Naive B cell (primary cell): ENCODE measurements around the gene RNF182. TPM values are rescaled to one million over a fixed set of nuclear protein-coding genes. Genes with fewer than 3 reads are reported as not detected.
"Not testable (repeated sequence)": the region's sequence is repeated elsewhere in the genome, so short reads cannot be mapped to it uniquely, and the experiment has no call there.

Experiments used
- ATAC-seq, 2 donors: fragments of 150-1000 bp; cut with Tn5 transposase; 2 replicates each; pipeline ENCODE4 v1.10.0; 2021; ENCODE audit warnings: low read depth in 2 of 2, mild to moderate bottlenecking in 2 of 2, moderate library complexity in 2 of 2
- DNase-seq: peaks from one replicate; pipeline ENCODE4 v3.0.0; 2022
- H3K27ac Mint-ChIP-seq, 6 donors: one replicate each; pipeline ENCODE4 v1.8.0; 2020 to 2022; ENCODE audit warnings: mild to moderate bottlenecking in 6 of 6, mixed read lengths in 6 of 6, moderate library complexity in 5 of 6, inconsistent platforms in 2 of 6
- H3K27me3 Mint-ChIP-seq, 3 donors: one replicate each; pipeline ENCODE4 v1.8.0; 2021 to 2022; ENCODE audit warnings: mixed read lengths in 3 of 3, mild to moderate bottlenecking in 1 of 3
- H3K36me3 Mint-ChIP-seq, 2 donors: one replicate each; pipeline ENCODE4 v1.8.0; 2020 to 2022; ENCODE audit warnings: mixed read lengths in 2 of 2, inconsistent platforms in 1 of 2, mild to moderate bottlenecking in 1 of 2
- H3K4me1 Mint-ChIP-seq, 3 donors: one replicate each; pipeline ENCODE4 v1.8.0; 2020 to 2022; ENCODE audit warnings: mixed read lengths in 3 of 3, inconsistent platforms in 1 of 3, mild to moderate bottlenecking in 1 of 3, moderate library complexity in 1 of 3
- H3K4me3 Mint-ChIP-seq, 8 donors: one replicate each; pipeline ENCODE4 v1.8.0; 2020 to 2022; ENCODE audit warnings: mild to moderate bottlenecking in 8 of 8, mixed read lengths in 8 of 8, moderate library complexity in 8 of 8, inconsistent platforms in 2 of 8
- H3K9me3 Mint-ChIP-seq, 7 donors: one replicate each; pipeline ENCODE4 v1.8.0; 2020 to 2022; ENCODE audit warnings: mixed read lengths in 7 of 7, mild to moderate bottlenecking in 5 of 7, inconsistent platforms in 2 of 7, moderate library complexity in 1 of 7
- polyA plus RNA-seq, 6 donors: library from polyadenylated mRNA; unstranded; fragments of 300-500 nt; fragmentation: Illumina TruSeq; gene quantifications; one replicate each; pipeline ENCODE4 v1.2.3, GENCODE V29; 2021; ENCODE audit warnings: low read depth in 6 of 6

RNF182 gene
- polyA plus RNA-seq, 6 donors from 2014 or later = not detected

GRCh38 chr6:14001329-14002012, 76.7 kb downstream of the RNF182 start:
- H3K36me3 Mint-ChIP-seq = no peaks in the 10 kb centered on the region
- H3K9me3 Mint-ChIP-seq = peaks cover 0 to 3% (median 0%) of the 10 kb centered on the region in 7 donors
- no peak overlapping the region for H3K27ac Mint-ChIP-seq
- peaks cover 14 to 21% (median 17%) of the 10 kb centered on the region in 3 donors for H3K27me3 Mint-ChIP-seq
- ATAC-seq (no peak), DNase-seq (no peak)
- H3K4me1 Mint-ChIP-seq = no peaks in the 10 kb centered on the region
- H3K4me3 Mint-ChIP-seq = no peak overlapping the region

- no peak for ATAC-seq
- H3K9me3 Mint-ChIP-seq = peaks cover 0 to 3% (median 0%) of the 10 kb centered on the region in 7 donors
- peak overlapping the region in 1 of 6 donors; percentile 51 for H3K27ac Mint-ChIP-seq
- peaks cover 13 to 26% (median 26%) of the 10 kb centered on the region in 3 donors for H3K27me3 Mint-ChIP-seq
- no peaks in the 10 kb centered on the region for H3K4me1 Mint-ChIP-seq
- H3K4me3 Mint-ChIP-seq = no peak overlapping the region
- no peaks in the 10 kb centered on the region for H3K36me3 Mint-ChIP-seq
- DNase-seq = no peak
These were observed 77.6 kb downstream of the RNF182 start for GRCh38 chr6:14002176-14002947.

- ATAC-seq (no peak), DNase-seq (no peak)
- peaks cover 22 to 28% (median 27%) of the 10 kb centered on the region in 3 donors for H3K27me3 Mint-ChIP-seq
- H3K4me3 Mint-ChIP-seq = no peak overlapping the region
- H3K4me1 Mint-ChIP-seq = no peaks in the 10 kb centered on the region
- H3K27ac Mint-ChIP-seq = no peak overlapping the region
- H3K9me3 Mint-ChIP-seq = peaks cover 0 to 3% (median 0%) of the 10 kb centered on the region in 7 donors
- H3K36me3 Mint-ChIP-seq = no peaks in the 10 kb centered on the region
These were observed 79.5 kb downstream of the RNF182 start for GRCh38 chr6:14004258-14004657.

- Mint-ChIP-seq H3K4me3 (no peak overlapping the region), H3K4me1 (no peaks in the 10 kb centered on the region), H3K27ac (no peak overlapping the region), H3K9me3 (peaks cover 0 to 9% (median 6%) of the 10 kb centered on the region in 7 donors), H3K36me3 (peaks cover 0 to 13% of the 10 kb centered on the region in 2 donors), H3K27me3 (peaks cover 25 to 39% (median 27%) of the 10 kb centered on the region in 3 donors)
- DNase-seq (no peak), ATAC-seq (no peak)
These were observed 84.1 kb downstream of the RNF182 start for GRCh38 chr6:14008809-14009208.

GRCh38 chr6:14009431-14009830, 84.7 kb downstream of the RNF182 start:
- Mint-ChIP-seq H3K4me1 (no peaks in the 10 kb centered on the region), H3K9me3 (peaks cover 0 to 10% (median 6%) of the 10 kb centered on the region in 7 donors), H3K36me3 (peaks cover 0 to 13% of the 10 kb centered on the region in 2 donors), H3K4me3 (no peak overlapping the region), H3K27ac (no peak overlapping the region), H3K27me3 (peaks cover 25 to 39% (median 27%) of the 10 kb centered on the region in 3 donors)
- DNase-seq = no peak
- ATAC-seq = no peak

- Mint-ChIP-seq H3K4me1 (no peaks in the 10 kb centered on the region), H3K27me3 (peaks cover 25 to 36% (median 26%) of the 10 kb centered on the region in 3 donors), H3K4me3 (no peak overlapping the region), H3K27ac (peak overlapping the region in 1 of 6 donors; percentile 81), H3K36me3 (peaks cover 0 to 14% of the 10 kb centered on the region in 2 donors), H3K9me3 (peaks cover 0 to 12% (median 6%) of the 10 kb centered on the region in 7 donors)
- DNase-seq (no peak), ATAC-seq (no peak)
These were observed 85.5 kb downstream of the RNF182 start for GRCh38 chr6:14010275-14010674.

GRCh38 chr6:14012313-14013030, 87.7 kb downstream of the RNF182 start:
- no peak for DNase-seq
- H3K36me3 Mint-ChIP-seq = peaks cover 0 to 21% of the 10 kb centered on the region in 2 donors
- no peak overlapping the region for H3K4me3 Mint-ChIP-seq
- peaks cover 0 to 4% (median 0%) of the 10 kb centered on the region in 3 donors for H3K4me1 Mint-ChIP-seq
- no peak for ATAC-seq
- H3K27me3 Mint-ChIP-seq = peaks cover 17 to 36% (median 17%) of the 10 kb centered on the region in 3 donors
- no peak overlapping the region for H3K27ac Mint-ChIP-seq
- H3K9me3 Mint-ChIP-seq = peaks cover 0 to 12% (median 6%) of the 10 kb centered on the region in 7 donors

- DNase-seq (no peak), ATAC-seq (no peak)
- H3K4me3 Mint-ChIP-seq = no peak overlapping the region
- H3K4me1 Mint-ChIP-seq = peaks cover 0 to 4% (median 0%) of the 10 kb centered on the region in 3 donors
- peaks cover 9 to 21% of the 10 kb centered on the region in 2 donors for H3K36me3 Mint-ChIP-seq
- H3K9me3 Mint-ChIP-seq = peaks cover 0 to 12% (median 6%) of the 10 kb centered on the region in 7 donors
- no peak overlapping the region for H3K27ac Mint-ChIP-seq
- peaks cover 17 to 28% (median 18%) of the 10 kb centered on the region in 3 donors for H3K27me3 Mint-ChIP-seq
These were observed 91.2 kb downstream of the RNF182 start for GRCh38 chr6:14015964-14016363.

GRCh38 chr6:14016432-14016831, 91.7 kb downstream of the RNF182 start:
- Mint-ChIP-seq H3K4me3 (no peak overlapping the region), H3K9me3 (peaks cover 0 to 12% (median 6%) of the 10 kb centered on the region in 7 donors), H3K27me3 (peaks cover 17 to 23% (median 20%) of the 10 kb centered on the region in 3 donors), H3K36me3 (peaks cover 9 to 17% of the 10 kb centered on the region in 2 donors), H3K4me1 (peaks cover 0 to 4% (median 0%) of the 10 kb centered on the region in 3 donors), H3K27ac (no peak overlapping the region)
- no peak for DNase-seq
- ATAC-seq = no peak

- H3K36me3 Mint-ChIP-seq = peaks cover 9 to 11% of the 10 kb centered on the region in 2 donors
- ATAC-seq = no peak
- peaks cover 0 to 4% (median 3%) of the 10 kb centered on the region in 3 donors for H3K4me1 Mint-ChIP-seq
- H3K27me3 Mint-ChIP-seq = peaks cover 17 to 23% (median 20%) of the 10 kb centered on the region in 3 donors
- DNase-seq = no peak
- peaks cover 0 to 8% (median 4%) of the 10 kb centered on the region in 7 donors for H3K9me3 Mint-ChIP-seq
- no peak overlapping the region for H3K27ac Mint-ChIP-seq
- H3K4me3 Mint-ChIP-seq = no peak overlapping the region
These were observed 92.3 kb downstream of the RNF182 start for GRCh38 chr6:14016935-14017625.

- H3K4me1 Mint-ChIP-seq = peaks cover 0 to 4% (median 3%) of the 10 kb centered on the region in 3 donors
- peaks cover 0 to 4% (median 0%) of the 10 kb centered on the region in 7 donors for H3K9me3 Mint-ChIP-seq
- no peak overlapping the region for H3K4me3 Mint-ChIP-seq
- peaks cover 8 to 9% of the 10 kb centered on the region in 2 donors for H3K36me3 Mint-ChIP-seq
- ATAC-seq (no peak), DNase-seq (no peak)
- H3K27ac Mint-ChIP-seq = no peak overlapping the region
- peaks cover 17 to 23% (median 20%) of the 10 kb centered on the region in 3 donors for H3K27me3 Mint-ChIP-seq
These were observed 93.1 kb downstream of the RNF182 start for GRCh38 chr6:14017626-14018475.

GRCh38 chr6:14018559-14018958, 93.8 kb downstream of the RNF182 start:
- not testable (repeated sequence) for H3K27ac Mint-ChIP-seq, DNase-seq, H3K4me3 Mint-ChIP-seq, ATAC-seq, H3K36me3 Mint-ChIP-seq, H3K4me1 Mint-ChIP-seq, H3K9me3 Mint-ChIP-seq
- peaks cover 17 to 23% (median 20%) of the 10 kb centered on the region in 3 donors for H3K27me3 Mint-ChIP-seq
